WERI-Rb-1 (cell line): ENCODE measurements around the gene ADARB2.

Experiments
- DNase-seq: peaks from one replicate; pipeline ENCODE4 v3.0.0-alpha.2; 2020
- H3K27ac ChIP-seq: fragments of 250-450 bp; sonication (Bioruptor Pico); 2 replicates; pipeline ENCODE4 v1.5.1; 2020; ENCODE audit warnings: mild to moderate bottlenecking, moderate library complexity
- H3K27me3 ChIP-seq: fragments of 250-450 bp; sonication (Bioruptor Pico); 2 replicates; pipeline ENCODE4 v1.5.1; 2021; ENCODE audit warnings: mild to moderate bottlenecking, low read depth, moderate library complexity; ENCODE audit not compliant: insufficient read depth, severe bottlenecking
- H3K36me3 ChIP-seq: fragments of 250-450 bp; sonication (Bioruptor Pico); 2 replicates; pipeline ENCODE4 v1.5.1; 2020; ENCODE audit warnings: mild to moderate bottlenecking, moderate library complexity
- H3K4me3 ChIP-seq: 2 replicates; pipeline ENCODE4 v1.5.1; 2011; ENCODE audit warnings: low read depth, mild to moderate bottlenecking, control low read depth, low read length
- H3K9me3 ChIP-seq: fragments of 250-450 bp; sonication (Bioruptor Pico); 2 replicates; pipeline ENCODE4 v1.5.1; 2021; ENCODE audit warnings: mild to moderate bottlenecking, moderate library complexity; ENCODE audit not compliant: severe bottlenecking
- CTCF ChIP-seq: IDR thresholded peaks from 2 replicates; pipeline ENCODE4 v1.5.1; 2011; ENCODE audit warnings: low read depth, mild to moderate bottlenecking, control low read depth, inconsistent platforms, low read length

Gene ADARB2

GRCh38 chr10:1611936-1612550, 125.3 kb downstream of the ADARB2 start:
- Histone ChIP-seq H3K27ac (no peak overlapping the region), H3K36me3 (no peaks in the 10 kb centered on the region), H3K9me3 (no peaks in the 10 kb centered on the region), H3K27me3 (peaks cover 13% of the 10 kb centered on the region), H3K4me3 (no peak overlapping the region)
- TF ChIP-seq CTCF, result no peak
- DNase-seq, result no peak

- DNase-seq, result no peak
- no peaks in the 10 kb centered on the region for H3K9me3 ChIP-seq
- no peak overlapping the region for H3K4me3 ChIP-seq
- H3K36me3 ChIP-seq, result no peaks in the 10 kb centered on the region
- no peak overlapping the region for H3K27ac ChIP-seq
- no peak for TF ChIP-seq CTCF
- H3K27me3 ChIP-seq, result peaks cover 13% of the 10 kb centered on the region
These were observed 126.1 kb downstream of the ADARB2 start for GRCh38 chr10:1610986-1611770.

GRCh38 chr10:1609648-1609970, 127.7 kb downstream of the ADARB2 start:
- Histone ChIP-seq H3K9me3 (no peaks in the 10 kb centered on the region), H3K4me3 (no peak overlapping the region), H3K27ac (no peak overlapping the region), H3K36me3 (no peaks in the 10 kb centered on the region), H3K27me3 (peaks cover 19% of the 10 kb centered on the region)
- TF ChIP-seq CTCF, result no peak
- DNase-seq, result no peak

GRCh38 chr10:1608851-1609647, 128.3 kb downstream of the ADARB2 start:
- TF ChIP-seq CTCF, result no peak
- H3K9me3 ChIP-seq, result no peaks in the 10 kb centered on the region
- H3K27ac ChIP-seq, result no peak overlapping the region
- no peak overlapping the region for H3K4me3 ChIP-seq
- no peaks in the 10 kb centered on the region for H3K36me3 ChIP-seq
- H3K27me3 ChIP-seq, result peaks cover 20% of the 10 kb centered on the region
- DNase-seq, result no peak

GRCh38 chr10:1608408-1608807, 128.9 kb downstream of the ADARB2 start:
- Histone ChIP-seq H3K36me3 (no peaks in the 10 kb centered on the region), H3K4me3 (no peak overlapping the region), H3K27ac (no peak overlapping the region), H3K27me3 (peaks cover 15% of the 10 kb centered on the region), H3K9me3 (no peaks in the 10 kb centered on the region)
- no peak for DNase-seq
- no peak for TF ChIP-seq CTCF
